Retinal pigment epithelial cell (primary cell): ENCODE results near the gene KHDC4.
"Not testable (repeated sequence)": the region's sequence is repeated elsewhere in the genome, so short reads cannot be mapped to it uniquely, and the experiment has no call there.

Experiments used
- DNase-seq: peaks from one replicate; pipeline ENCODE4 v3.0.0-alpha.2; 2010; ENCODE audit warnings: low read depth
- H3K4me3 ChIP-seq: 2 replicates; pipeline ENCODE4 v1.5.1; 2011; ENCODE audit warnings: mild to moderate bottlenecking, low read length, control low read depth, moderate library complexity
- CTCF ChIP-seq: conservative IDR thresholded peaks from 2 replicates; pipeline ENCODE4 v1.5.1; 2011; ENCODE audit warnings: low read depth, low read length, control low read depth, inconsistent platforms

Gene KHDC4

DNA sequence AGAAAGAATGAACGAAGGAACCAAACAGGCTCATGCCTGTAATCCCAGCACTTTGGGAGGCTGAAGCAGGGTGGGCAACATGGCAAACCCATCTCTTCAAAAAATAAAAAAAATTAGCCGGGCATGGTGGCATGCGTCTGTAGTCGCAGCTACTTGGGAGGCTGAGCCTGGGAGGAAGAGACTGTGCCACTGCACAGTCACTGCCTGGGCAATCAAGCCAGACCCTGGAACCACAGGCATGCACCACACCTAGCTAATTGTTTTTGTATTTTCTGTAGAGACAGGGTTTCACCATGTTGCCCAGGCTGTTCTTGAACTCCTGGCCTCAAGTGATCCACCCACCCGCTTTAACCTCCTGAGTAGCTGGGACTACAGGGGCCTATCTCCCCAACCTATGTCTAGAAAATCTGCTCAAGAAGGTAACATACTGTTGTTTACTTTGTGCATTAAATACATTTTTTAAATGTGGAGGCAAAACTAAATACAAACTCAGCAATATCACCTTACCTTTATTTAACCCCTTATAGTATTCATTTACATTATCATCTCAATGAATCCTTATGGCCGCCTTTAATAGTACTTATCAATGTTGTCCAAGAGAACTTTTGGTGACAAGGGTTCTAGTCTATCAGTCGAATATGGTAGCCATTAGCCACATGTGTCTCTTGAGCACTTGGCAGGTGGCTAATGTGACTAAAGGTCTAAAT, 2.7 kb downstream of the KHDC4 start:
- no peak for DNase-seq
- peak overlapping the region; percentile 13 for H3K4me3 ChIP-seq
- no peak for TF ChIP-seq CTCF

- peak overlapping the region; percentile 3 for H3K4me3 ChIP-seq
- not testable (repeated sequence) for DNase-seq
Observed at GRCh38 chr1:155930725-155931124, 3.5 kb downstream of the KHDC4 start.

- no peak for DNase-seq
- H3K4me3 ChIP-seq: no peak overlapping the region
- no peak for TF ChIP-seq CTCF
Observed at GRCh38 chr1:155929057-155929456, 5.2 kb downstream of the KHDC4 start.

GRCh38 chr1:155925506-155925905, 8.7 kb downstream of the KHDC4 start:
- no peak overlapping the region for H3K4me3 ChIP-seq
- TF ChIP-seq CTCF: no peak
- no peak for DNase-seq

GRCh38 chr1:155920717-155921116, 13.5 kb downstream of the KHDC4 start:
- no peak for DNase-seq
- H3K4me3 ChIP-seq: no peak overlapping the region
- no peak for TF ChIP-seq CTCF

- no peak overlapping the region for H3K4me3 ChIP-seq
- DNase-seq: no peak
- no peak for TF ChIP-seq CTCF
Observed at GRCh38 chr1:155919801-155920200, 14.4 kb downstream of the KHDC4 start.

GRCh38 chr1:155918660-155919059, 15.6 kb downstream of the KHDC4 start:
- H3K4me3 ChIP-seq: no peak overlapping the region
- TF ChIP-seq CTCF: no peak
- no peak for DNase-seq
